Karpas-422 (cell line): ENCODE measurements around the gene DPH6. TPM values are rescaled to one million over a fixed set of nuclear protein-coding genes. Genes with fewer than 3 reads are reported as not detected.

Experiments used
- DNase-seq: peaks from one replicate; pipeline ENCODE4 v3.0.0-alpha.2; 2015
- H2AFZ ChIP-seq: fragments of 200-600 bp; sonication (generic); 2 replicates; pipeline ENCODE4 v1.6.1; 2014; ENCODE audit warnings: antibody characterized with exemption, low read length, mixed read lengths
- H3K27ac ChIP-seq: fragments of 200-600 bp; sonication (generic); 2 replicates; pipeline ENCODE4 v1.5.1; 2014; ENCODE audit warnings: mild to moderate bottlenecking, low read length, moderate library complexity
- H3K27me3 ChIP-seq: fragments of 200-600 bp; sonication (generic); 2 replicates; pipeline ENCODE4 v1.6.1; 2014; ENCODE audit warnings: low read length, mixed read lengths
- H3K36me3 ChIP-seq: fragments of 200-600 bp; sonication (generic); 2 replicates; pipeline ENCODE4 v1.6.1; 2014; ENCODE audit warnings: low read length, mixed read lengths; ENCODE audit not compliant: insufficient read depth
- H3K4me1 ChIP-seq: fragments of 200-600 bp; sonication (generic); 2 replicates; pipeline ENCODE4 v1.6.1; 2014; ENCODE audit warnings: mild to moderate bottlenecking, low read length, mixed read lengths
- H3K4me2 ChIP-seq: fragments of 200-600 bp; sonication (generic); 2 replicates; pipeline ENCODE4 v1.6.1; 2014; ENCODE audit warnings: low read length, low read depth, mild to moderate bottlenecking; ENCODE audit not compliant: poor library complexity, severe bottlenecking
- H3K4me3 ChIP-seq: fragments of 200-600 bp; sonication (generic); 2 replicates; pipeline ENCODE4 v1.5.1; 2014; ENCODE audit warnings: mild to moderate bottlenecking, antibody characterized with exemption, low read length, mixed read lengths
- H3K79me2 ChIP-seq: fragments of 200-600 bp; sonication (generic); 2 replicates; pipeline ENCODE4 v1.6.1; 2014; ENCODE audit warnings: mild to moderate bottlenecking, low read length, mixed read lengths
- H3K9ac ChIP-seq: fragments of 200-600 bp; sonication (generic); 2 replicates; pipeline ENCODE4 v1.6.0; 2014; ENCODE audit warnings: low read length
- H3K9me2 ChIP-seq: fragments of 200-600 bp; sonication (generic), shearing (Covaris generic); replicated peaks from 2 replicates; pipeline ENCODE4 v1.6.0; 2014; ENCODE audit warnings: mild to moderate bottlenecking, low read length, moderate library complexity; ENCODE audit not compliant: insufficient read depth
- H3K9me3 ChIP-seq: fragments of 300-700, 200-600 bp; sonication (generic); 2 replicates; pipeline ENCODE4 v1.6.1; 2014; ENCODE audit warnings: low read length, mixed read lengths
- H4K20me1 ChIP-seq: fragments of 200-600 bp; sonication (generic); 2 replicates; pipeline ENCODE4 v1.6.1; 2014; ENCODE audit warnings: mild to moderate bottlenecking, antibody characterized with exemption, low read length, low read depth; ENCODE audit not compliant: insufficient read depth
- total RNA-seq: library from RNA; depleted of rRNA; stranded (reverse); fragments of >200 nt; shearing (Covaris generic); gene quantifications from 2 replicates; pipeline ENCODE4 v1.2.3, GENCODE V29; 2014; ENCODE audit warnings: low replicate concordance

DPH6 gene
- total RNA-seq, 1 experiment from 2014 or later: 15.4 TPM

DNA sequence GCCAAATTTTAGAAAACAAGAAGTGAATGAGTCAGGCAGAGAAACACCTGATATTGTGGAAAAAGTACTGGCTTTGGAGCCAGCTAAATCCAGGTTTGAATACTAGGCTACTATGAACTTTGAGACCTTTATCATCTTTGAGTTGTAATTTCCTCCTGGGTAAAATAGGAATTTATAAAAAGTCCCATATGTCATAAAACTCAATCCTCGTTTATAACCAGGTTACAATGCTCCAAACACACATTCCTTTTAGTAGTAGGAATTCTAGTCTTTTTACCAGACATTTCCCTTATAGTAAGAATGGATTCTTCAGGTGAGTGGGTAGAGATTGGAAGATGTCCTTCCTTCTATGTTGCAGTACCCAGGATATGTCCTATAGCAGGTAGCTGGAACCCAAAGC is 16.7 kb upstream of the DPH6 start:
- H3K4me1 ChIP-seq: no peaks in the 10 kb centered on the region

GRCh38 chr15:35561308-35561707 is 15.3 kb upstream of the DPH6 start:
- Histone ChIP-seq H3K79me2 (no peaks in the 10 kb centered on the region), H3K36me3 (no peaks in the 10 kb centered on the region), H3K9me3 (no peaks in the 10 kb centered on the region), H3K4me3 (no peak overlapping the region), H3K9ac (no peak overlapping the region), H3K9me2 (no peaks in the 10 kb centered on the region), H4K20me1 (no peaks in the 10 kb centered on the region), H3K4me2 (no peak overlapping the region), H3K27ac (no peak overlapping the region), H3K27me3 (no peaks in the 10 kb centered on the region), H2AFZ (no peak overlapping the region), H3K4me1 (no peaks in the 10 kb centered on the region)
- DNase-seq: no peak

More for the DNA sequence above, 16.7 kb upstream of the DPH6 start:
- Histone ChIP-seq H3K4me3 (no peak overlapping the region), H3K27ac (no peak overlapping the region), H3K4me2 (no peak overlapping the region), H3K9me3 (no peaks in the 10 kb centered on the region), H4K20me1 (no peaks in the 10 kb centered on the region), H3K9me2 (no peaks in the 10 kb centered on the region), H3K36me3 (no peaks in the 10 kb centered on the region), H3K79me2 (no peaks in the 10 kb centered on the region), H2AFZ (no peak overlapping the region), H3K9ac (no peak overlapping the region), H3K27me3 (no peaks in the 10 kb centered on the region)
- no peak for DNase-seq

DNA sequence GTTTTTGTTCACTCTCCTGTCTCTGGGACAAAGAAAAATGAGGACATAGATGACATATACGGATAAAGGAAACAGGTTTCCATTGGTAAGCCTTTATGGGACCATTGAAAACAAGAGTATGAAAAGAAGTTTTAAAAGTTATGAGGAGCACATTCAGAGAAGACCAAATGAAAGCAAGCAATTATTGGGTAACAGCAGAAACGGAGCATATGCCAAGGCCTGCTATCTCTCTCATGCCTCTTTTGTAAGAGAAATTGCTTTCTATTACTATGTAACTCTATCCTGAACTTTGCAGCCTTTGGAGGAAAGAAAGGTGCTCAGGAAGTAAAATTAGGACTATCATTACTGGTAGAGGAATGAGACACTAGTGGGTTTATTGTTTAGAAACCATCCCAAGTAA is 14.9 kb upstream of the DPH6 start:
- no peak overlapping the region for H2AFZ ChIP-seq

GRCh38 chr15:35560258-35560657 is 14.3 kb upstream of the DPH6 start:
- no peak for DNase-seq
- Histone ChIP-seq H3K4me2 (no peak overlapping the region), H3K27me3 (no peaks in the 10 kb centered on the region), H3K4me1 (no peaks in the 10 kb centered on the region), H4K20me1 (no peaks in the 10 kb centered on the region), H2AFZ (no peak overlapping the region), H3K9me2 (no peaks in the 10 kb centered on the region), H3K4me3 (no peak overlapping the region), H3K9ac (no peak overlapping the region), H3K27ac (no peak overlapping the region), H3K36me3 (no peaks in the 10 kb centered on the region), H3K79me2 (no peaks in the 10 kb centered on the region), H3K9me3 (no peaks in the 10 kb centered on the region)

More for the DNA sequence above, 14.9 kb upstream of the DPH6 start:
- Histone ChIP-seq H3K4me1 (no peaks in the 10 kb centered on the region), H3K4me2 (no peak overlapping the region), H3K4me3 (no peak overlapping the region), H3K79me2 (no peaks in the 10 kb centered on the region), H3K27me3 (no peaks in the 10 kb centered on the region), H4K20me1 (no peaks in the 10 kb centered on the region), H3K9me3 (no peaks in the 10 kb centered on the region), H3K36me3 (no peaks in the 10 kb centered on the region), H3K27ac (no peak overlapping the region), H3K9ac (no peak overlapping the region), H3K9me2 (no peaks in the 10 kb centered on the region)
- DNase-seq: no peak

DNA sequence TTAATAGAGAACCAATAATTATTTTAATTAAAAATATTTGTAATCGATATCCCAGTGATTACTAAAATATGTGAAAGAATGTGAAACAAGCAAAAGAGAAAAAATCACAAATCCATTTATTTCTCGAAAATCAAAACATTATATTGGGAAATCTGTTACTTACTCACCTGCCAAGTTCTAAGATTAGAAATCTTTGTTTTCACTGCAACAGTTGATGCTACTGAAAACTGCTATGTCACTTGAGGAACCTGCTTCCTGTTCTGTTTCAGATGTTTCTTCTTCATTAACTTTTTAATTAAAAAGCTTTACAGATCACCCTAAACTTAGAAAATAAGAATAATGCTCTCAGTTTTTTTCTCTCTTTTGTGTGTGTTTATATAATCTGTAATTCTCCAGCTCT is 13.7 kb upstream of the DPH6 start:
- Histone ChIP-seq H3K4me3 (no peak overlapping the region), H3K9ac (no peak overlapping the region), H3K4me2 (no peak overlapping the region), H3K27ac (no peak overlapping the region), H3K9me2 (no peaks in the 10 kb centered on the region), H3K9me3 (no peaks in the 10 kb centered on the region), H3K4me1 (no peaks in the 10 kb centered on the region), H3K36me3 (no peaks in the 10 kb centered on the region), H3K79me2 (no peaks in the 10 kb centered on the region), H3K27me3 (no peaks in the 10 kb centered on the region), H2AFZ (no peak overlapping the region), H4K20me1 (no peaks in the 10 kb centered on the region)
- DNase-seq: no peak

GRCh38 chr15:35557544-35557943 is 11.6 kb upstream of the DPH6 start:
- H3K27ac ChIP-seq: no peak overlapping the region
- H2AFZ ChIP-seq: no peak overlapping the region
- H3K4me2 ChIP-seq: no peak overlapping the region
- H3K27me3 ChIP-seq: no peaks in the 10 kb centered on the region
- no peaks in the 10 kb centered on the region for H4K20me1 ChIP-seq
- H3K4me3 ChIP-seq: no peak overlapping the region
- H3K4me1 ChIP-seq: no peaks in the 10 kb centered on the region
- no peaks in the 10 kb centered on the region for H3K79me2 ChIP-seq
- H3K36me3 ChIP-seq: no peaks in the 10 kb centered on the region
- no peak overlapping the region for H3K9ac ChIP-seq
- H3K9me2 ChIP-seq: no peaks in the 10 kb centered on the region
- no peak for DNase-seq
- H3K9me3 ChIP-seq: no peaks in the 10 kb centered on the region

GRCh38 chr15:35557012-35557411 is 11.0 kb upstream of the DPH6 start:
- Histone ChIP-seq H3K36me3 (no peaks in the 10 kb centered on the region), H3K9me3 (no peaks in the 10 kb centered on the region), H3K4me2 (no peak overlapping the region), H3K9me2 (no peaks in the 10 kb centered on the region), H3K27me3 (no peaks in the 10 kb centered on the region), H2AFZ (no peak overlapping the region), H3K4me1 (no peaks in the 10 kb centered on the region), H3K27ac (no peak overlapping the region), H3K9ac (no peak overlapping the region), H3K79me2 (no peaks in the 10 kb centered on the region), H4K20me1 (no peaks in the 10 kb centered on the region), H3K4me3 (no peak overlapping the region)
- DNase-seq: no peak

DNA sequence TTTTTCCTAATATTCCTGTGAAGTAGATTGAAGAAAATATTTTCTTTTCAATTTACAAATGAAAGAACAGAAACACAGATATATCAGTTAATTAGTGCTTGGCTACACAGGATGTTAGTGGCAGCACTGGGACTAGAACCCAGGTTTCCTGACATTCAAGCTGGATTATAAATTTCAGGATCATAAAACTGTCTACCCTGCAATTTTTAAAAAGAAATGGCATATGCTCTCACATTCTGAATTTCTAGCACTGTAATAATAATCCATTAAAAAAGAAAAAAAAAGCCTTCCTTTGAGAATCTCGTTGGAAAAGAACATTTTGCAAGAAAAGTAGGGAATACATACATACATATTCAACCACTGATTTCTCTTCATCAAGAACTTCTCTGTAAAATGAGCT is 9.3 kb upstream of the DPH6 start:
- Histone ChIP-seq H3K9me2 (no peaks in the 10 kb centered on the region), H3K9ac (no peak overlapping the region), H2AFZ (no peak overlapping the region), H3K4me3 (no peak overlapping the region), H3K79me2 (no peaks in the 10 kb centered on the region), H3K4me2 (no peak overlapping the region), H3K27me3 (no peaks in the 10 kb centered on the region), H3K36me3 (no peaks in the 10 kb centered on the region), H3K4me1 (no peaks in the 10 kb centered on the region), H3K9me3 (no peaks in the 10 kb centered on the region), H4K20me1 (no peaks in the 10 kb centered on the region), H3K27ac (no peak overlapping the region)
- no peak for DNase-seq

GRCh38 chr15:35550957-35551356 is 5.0 kb upstream of the DPH6 start:
- H3K27me3 ChIP-seq: no peaks in the 10 kb centered on the region
- H4K20me1 ChIP-seq: no peaks in the 10 kb centered on the region
- no peaks in the 10 kb centered on the region for H3K36me3 ChIP-seq
- H3K4me3 ChIP-seq: no peak overlapping the region
- no peak for DNase-seq
- H3K9me2 ChIP-seq: no peaks in the 10 kb centered on the region
- H3K9me3 ChIP-seq: no peaks in the 10 kb centered on the region
- no peak overlapping the region for H2AFZ ChIP-seq
- no peak overlapping the region for H3K4me2 ChIP-seq
- no peak overlapping the region for H3K27ac ChIP-seq
- no peak overlapping the region for H3K9ac ChIP-seq
- H3K79me2 ChIP-seq: no peaks in the 10 kb centered on the region
- H3K4me1 ChIP-seq: peaks cover 17% of the 10 kb centered on the region
